Neural progenitor cell (in vitro differentiated cells): ENCODE data around the gene TSPAN17. TPM values are rescaled to one million over a fixed set of nuclear protein-coding genes. Genes with fewer than 3 reads are reported as not detected.

Experiments used
- DNase-seq: peaks from one replicate; pipeline ENCODE4 v3.0.0-alpha.2; 2016; ENCODE audit warnings: low spot score
- H2AFZ ChIP-seq: fragments of 200-600 bp; sonication (generic); replicated peaks from 2 replicates; pipeline ENCODE4 v1.6.1; 2016; ENCODE audit warnings: antibody characterized with exemption
- H3F3A ChIP-seq: fragments of 200-600 bp; sonication (generic); 2 replicates; pipeline ENCODE4 v1.6.1; 2016; ENCODE audit warnings: antibody characterized with exemption, low read depth
- H3K27ac ChIP-seq: fragments of 200-600 bp; sonication (generic); 2 replicates; pipeline ENCODE4 v1.5.1; 2016; ENCODE audit warnings: mild to moderate bottlenecking
- H3K27me3 ChIP-seq: fragments of 200-600 bp; sonication (generic); 2 replicates; pipeline ENCODE4 v1.6.1; 2016; ENCODE audit warnings: mild to moderate bottlenecking, moderate library complexity
- H3K36me3 ChIP-seq: fragments of 200-600 bp; sonication (generic); 2 replicates; pipeline ENCODE4 v1.5.1; 2016
- H3K4me1 ChIP-seq: fragments of 200-600 bp; sonication (generic); 2 replicates; pipeline ENCODE4 v1.6.1; 2016; ENCODE audit warnings: mixed run types
- H3K4me2 ChIP-seq: fragments of 200-600 bp; sonication (generic); 2 replicates; pipeline ENCODE4 v1.6.1; 2016
- H3K4me3 ChIP-seq: fragments of 200-600 bp; sonication (generic); 2 replicates; pipeline ENCODE4 v1.5.1; 2016
- H3K79me2 ChIP-seq: fragments of 200-600 bp; sonication (generic); 2 replicates; pipeline ENCODE4 v1.6.1; 2016; ENCODE audit warnings: low read depth
- H3K9ac ChIP-seq: fragments of 200-600 bp; sonication (generic); 2 replicates; pipeline ENCODE4 v1.6.1; 2016
- H3K9me3 ChIP-seq: fragments of 200-600 bp; sonication (generic); 2 replicates; pipeline ENCODE4 v1.5.1; 2016; ENCODE audit warnings: low read depth
- H4K20me1 ChIP-seq: fragments of 200-600 bp; sonication (generic); 2 replicates; pipeline ENCODE4 v1.6.1; 2016; ENCODE audit warnings: low read depth
- H3K27ac Mint-ChIP-seq: 3 replicates; pipeline ENCODE4 v1.8.0; 2021; ENCODE audit warnings: mixed read lengths
- H3K27me3 Mint-ChIP-seq: 2 replicates; pipeline ENCODE4 v1.8.0; 2022; ENCODE audit warnings: low read depth, mild to moderate bottlenecking, inconsistent platforms, moderate library complexity, mixed read lengths; ENCODE audit not compliant: insufficient read depth
- H3K36me3 Mint-ChIP-seq: 3 replicates; pipeline ENCODE4 v1.8.0; 2021; ENCODE audit warnings: mixed read lengths
- H3K4me1 Mint-ChIP-seq: 3 replicates; pipeline ENCODE4 v1.8.0; 2021; ENCODE audit warnings: mixed read lengths
- H3K4me3 Mint-ChIP-seq: 3 replicates; pipeline ENCODE4 v1.8.0; 2021; ENCODE audit warnings: mild to moderate bottlenecking, moderate library complexity, mixed read lengths
- H3K9me3 Mint-ChIP-seq: 3 replicates; pipeline ENCODE4 v1.8.0; 2020; ENCODE audit warnings: mixed read lengths
- EZH2 ChIP-seq: fragments of 200-600 bp; sonication (generic); IDR thresholded peaks from 2 replicates; pipeline ENCODE4 v1.6.1; 2017; ENCODE audit warnings: antibody characterized with exemption, mild to moderate bottlenecking, moderate library complexity
- EZH2phosphoT487 ChIP-seq: fragments of 200-600 bp; sonication (generic); IDR thresholded peaks from 2 replicates; pipeline ENCODE4 v1.6.1; 2017; ENCODE audit warnings: antibody characterized with exemption
- total RNA-seq: library from RNA; depleted of rRNA; stranded (reverse); fragments of >200 nt; gene quantifications from 2 replicates; pipeline ENCODE4 v1.2.3, GENCODE V29; 2015; ENCODE audit warnings: low replicate concordance
- TF ChIP-seq, protein P1 (sequence below): fragments of 200-600 bp; sonication (generic); IDR thresholded peaks from 2 replicates; pipeline ENCODE4 v1.5.1; 2017; ENCODE audit warnings: antibody characterized with exemption, mild to moderate bottlenecking

TSPAN17 gene
- total RNA-seq, 1 donor from 2014 or later = 25.9 TPM

DNA sequence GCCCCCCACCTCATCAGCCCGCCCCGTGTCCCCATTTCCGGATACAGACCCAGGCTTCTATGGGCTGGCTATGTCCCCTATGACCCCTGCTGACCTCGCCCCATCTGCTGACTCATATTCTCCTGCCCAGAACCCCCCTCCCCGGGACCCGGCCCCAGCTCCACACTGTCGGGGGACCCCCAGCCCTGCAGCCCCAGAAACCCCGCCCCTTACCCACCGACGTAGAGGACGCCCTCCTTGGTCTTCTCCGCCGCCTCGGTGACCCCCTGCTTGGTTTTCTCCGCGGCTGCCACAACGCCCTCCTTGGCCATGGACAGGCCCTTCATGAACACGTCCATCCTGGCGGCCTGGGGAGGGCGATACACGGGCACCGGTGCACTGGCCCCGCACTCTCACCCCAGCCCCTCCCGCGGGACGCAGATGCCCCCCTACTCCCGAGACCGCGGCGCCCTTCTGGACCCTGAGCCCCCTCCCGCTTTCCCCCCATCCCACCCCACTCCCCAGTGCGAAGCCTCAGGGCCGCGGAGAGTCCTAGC is 17.9 kb upstream of the TSPAN17 start:
- no peak for TF ChIP-seq EZH2phosphoT487
- no peak for TF ChIP-seq EZH2
- TF ChIP-seq, protein P1, sequence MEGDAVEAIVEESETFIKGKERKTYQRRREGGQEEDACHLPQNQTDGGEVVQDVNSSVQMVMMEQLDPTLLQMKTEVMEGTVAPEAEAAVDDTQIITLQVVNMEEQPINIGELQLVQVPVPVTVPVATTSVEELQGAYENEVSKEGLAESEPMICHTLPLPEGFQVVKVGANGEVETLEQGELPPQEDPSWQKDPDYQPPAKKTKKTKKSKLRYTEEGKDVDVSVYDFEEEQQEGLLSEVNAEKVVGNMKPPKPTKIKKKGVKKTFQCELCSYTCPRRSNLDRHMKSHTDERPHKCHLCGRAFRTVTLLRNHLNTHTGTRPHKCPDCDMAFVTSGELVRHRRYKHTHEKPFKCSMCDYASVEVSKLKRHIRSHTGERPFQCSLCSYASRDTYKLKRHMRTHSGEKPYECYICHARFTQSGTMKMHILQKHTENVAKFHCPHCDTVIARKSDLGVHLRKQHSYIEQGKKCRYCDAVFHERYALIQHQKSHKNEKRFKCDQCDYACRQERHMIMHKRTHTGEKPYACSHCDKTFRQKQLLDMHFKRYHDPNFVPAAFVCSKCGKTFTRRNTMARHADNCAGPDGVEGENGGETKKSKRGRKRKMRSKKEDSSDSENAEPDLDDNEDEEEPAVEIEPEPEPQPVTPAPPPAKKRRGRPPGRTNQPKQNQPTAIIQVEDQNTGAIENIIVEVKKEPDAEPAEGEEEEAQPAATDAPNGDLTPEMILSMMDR = no peak
- no peaks in the 10 kb centered on the region for H3K9me3 ChIP-seq
- H3K9ac ChIP-seq = no peak overlapping the region
- peak overlapping the region; percentile 54 for H3K4me3 ChIP-seq
- no peak overlapping the region for H3K27ac ChIP-seq
- H3F3A ChIP-seq = peaks cover 21% of the 10 kb centered on the region
- H2AFZ ChIP-seq = peak overlapping the region; percentile 27
- Mint-ChIP-seq H3K27ac (no peak overlapping the region), H3K27me3 (peaks cover 68% of the 10 kb centered on the region), H3K4me1 (peaks cover 34% of the 10 kb centered on the region), H3K36me3 (no peaks in the 10 kb centered on the region), H3K9me3 (peaks cover 2% of the 10 kb centered on the region), H3K4me3 (peak overlapping the region; percentile 74)
- H3K27me3 ChIP-seq = peaks cover 94% of the 10 kb centered on the region
- no peak for DNase-seq
- H4K20me1 ChIP-seq = peaks cover 23% of the 10 kb centered on the region
- H3K4me2 ChIP-seq = peak overlapping the region; percentile 84
- H3K36me3 ChIP-seq = no peaks in the 10 kb centered on the region
- H3K79me2 ChIP-seq = no peaks in the 10 kb centered on the region
- peaks cover 24% of the 10 kb centered on the region for H3K4me1 ChIP-seq

DNA sequence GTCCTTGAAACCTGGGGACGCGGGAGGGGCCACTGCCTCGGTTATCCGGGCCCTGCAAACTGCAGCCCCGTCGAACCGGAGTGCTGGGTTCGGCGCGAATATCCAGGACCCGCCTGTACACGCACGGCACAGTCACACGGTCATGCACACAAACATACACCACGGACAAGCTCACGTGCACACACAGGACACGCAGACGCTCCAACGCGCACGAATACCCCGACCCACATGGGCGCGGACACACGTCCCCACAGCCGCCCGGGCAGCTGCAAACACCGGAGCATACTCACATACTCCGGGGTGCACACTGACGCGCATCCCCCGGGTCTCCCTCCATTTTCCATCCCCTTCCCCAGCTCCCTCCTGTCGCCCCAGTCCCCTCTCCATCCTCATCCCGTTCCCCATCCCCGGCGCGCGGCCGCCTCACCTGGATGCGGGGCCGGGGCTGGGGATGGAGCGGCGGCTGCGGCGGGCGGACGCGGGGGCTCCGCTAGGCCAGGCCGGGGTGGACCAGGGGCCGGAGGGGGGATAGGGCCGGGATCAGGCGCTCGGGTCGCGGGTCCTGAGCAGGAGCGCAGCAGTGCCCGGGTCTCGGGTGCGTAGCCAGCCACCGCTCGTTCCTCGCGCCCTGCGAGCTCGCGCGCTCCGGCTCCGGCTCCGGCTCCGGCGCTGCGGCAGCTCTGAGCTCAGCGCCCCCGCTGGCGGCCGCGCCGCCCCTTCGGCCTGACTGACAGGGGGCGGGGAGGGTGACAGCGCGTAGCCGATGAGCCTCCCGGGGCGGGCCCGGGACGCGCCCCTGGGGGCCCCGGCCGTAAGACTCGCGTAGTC is 17.2 kb upstream of the TSPAN17 start, which contains the start of the genes EIF4E1B and SNCB:
Gene EIF4E1B (plus strand): TSS at position 823 of the 828 bp plus-strand sequence. CDS start 12,113 bp downstream, outside the sequence.
Gene SNCB (minus strand): TSS at position 682 of the 828 bp plus-strand sequence. CDS start 880 bp downstream, outside the sequence.
- H4K20me1 ChIP-seq = peaks cover 23% of the 10 kb centered on the region
- H2AFZ ChIP-seq = peak within 1 kb of the TSS; percentile 27
- H3K4me3 ChIP-seq = peak within 1 kb of the TSS; percentile 54
- Mint-ChIP-seq H3K4me1 (peaks cover 36% of the 10 kb centered on the region), H3K27ac (peak within 1 kb of the TSS; percentile 27), H3K36me3 (no peaks in the 10 kb centered on the region), H3K27me3 (peaks cover 72% of the 10 kb centered on the region), H3K9me3 (peaks cover 2% of the 10 kb centered on the region), H3K4me3 (peak within 1 kb of the TSS; percentile 76)
- peak within 1 kb of the TSS; percentile 84 for H3K4me2 ChIP-seq
- peaks cover 24% of the 10 kb centered on the region for H3K4me1 ChIP-seq
- no peaks in the 10 kb centered on the region for H3K36me3 ChIP-seq
- peaks cover 24% of the 10 kb centered on the region for H3F3A ChIP-seq
- peak; percentile 87 for DNase-seq
- H3K9me3 ChIP-seq = no peaks in the 10 kb centered on the region
- H3K27me3 ChIP-seq = peaks cover 91% of the 10 kb centered on the region
- H3K9ac ChIP-seq = no peak within 1 kb of the TSS
- TF ChIP-seq, protein P1 = peak; percentile 16
- TF ChIP-seq EZH2phosphoT487 = peak; percentile 92
- TF ChIP-seq EZH2 = peak; percentile 98
- no peaks in the 10 kb centered on the region for H3K79me2 ChIP-seq
- H3K27ac ChIP-seq = no peak within 1 kb of the TSS

DNA sequence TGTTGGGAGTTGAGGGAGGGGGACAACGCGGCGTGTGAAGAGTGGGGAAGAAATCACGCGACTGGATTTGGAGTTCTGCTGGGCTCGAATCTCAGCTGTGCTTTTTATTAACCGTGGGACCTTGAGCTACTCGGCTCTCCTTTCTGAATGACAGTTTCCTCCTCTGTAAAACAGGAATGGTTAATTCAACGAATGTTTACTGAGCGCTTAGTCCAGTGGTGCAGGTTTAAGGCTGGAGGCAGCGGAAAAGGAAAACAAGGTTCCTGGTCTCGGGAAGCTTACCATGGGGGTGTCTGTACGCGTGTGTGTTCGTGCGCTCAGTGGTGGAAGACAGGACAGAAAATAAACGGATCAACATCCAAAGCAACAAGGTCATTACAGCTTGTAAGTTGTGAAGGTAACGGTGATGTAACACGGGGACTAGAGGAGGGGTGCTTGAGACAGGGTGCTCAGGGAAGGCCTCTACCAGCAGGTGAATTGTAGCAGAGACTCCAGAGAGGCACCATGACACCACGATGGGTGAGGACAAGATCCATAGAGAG is 16.5 kb upstream of the TSPAN17 start:
- H3K4me3 ChIP-seq = peak overlapping the region; percentile 54
- H3K4me1 Mint-ChIP-seq = peaks cover 37% of the 10 kb centered on the region
- H3K4me2 ChIP-seq = peak overlapping the region; percentile 84
- H3K4me3 Mint-ChIP-seq = peak overlapping the region; percentile 76
- no peaks in the 10 kb centered on the region for H3K36me3 Mint-ChIP-seq
- H3K4me1 ChIP-seq = peaks cover 24% of the 10 kb centered on the region
- TF ChIP-seq, protein P1 = no peak
- TF ChIP-seq EZH2phosphoT487 = no peak
- TF ChIP-seq EZH2 = no peak
- H3K27me3 Mint-ChIP-seq = peaks cover 73% of the 10 kb centered on the region
- H3K9ac ChIP-seq = no peak overlapping the region
- peaks cover 31% of the 10 kb centered on the region for H3F3A ChIP-seq
- no peak for DNase-seq
- peaks cover 2% of the 10 kb centered on the region for H3K9me3 Mint-ChIP-seq
- H3K9me3 ChIP-seq = no peaks in the 10 kb centered on the region
- peak overlapping the region; percentile 27 for H3K27ac Mint-ChIP-seq
- H3K79me2 ChIP-seq = no peaks in the 10 kb centered on the region
- H3K27ac ChIP-seq = no peak overlapping the region
- H2AFZ ChIP-seq = no peak overlapping the region
- H3K36me3 ChIP-seq = no peaks in the 10 kb centered on the region
- H4K20me1 ChIP-seq = peaks cover 23% of the 10 kb centered on the region
- H3K27me3 ChIP-seq = peaks cover 84% of the 10 kb centered on the region
